D721Med (cell line): ENCODE data around the gene PITX1.
"Not testable (repeated sequence)": the region's sequence is repeated elsewhere in the genome, so short reads cannot be mapped to it uniquely, and the experiment has no call there.

ENCODE experiments used
- DNase-seq: peaks from one replicate; pipeline ENCODE4 v3.0.0; 2011; ENCODE audit warnings: low spot score; ENCODE audit not compliant: insufficient read length
- FAIRE-seq: peaks from 2 replicates; lab custom pipeline; 2011; peaks lifted over from hg19 to GRCh38; lab: Jason Lieb, UNC
- CTCF ChIP-seq: IDR thresholded peaks from 2 replicates; pipeline ENCODE4 v1.5.1; 2012; ENCODE audit warnings: mild to moderate bottlenecking, control low read depth; ENCODE audit not compliant: insufficient read depth; ENCODE audit errors: missing control alignments

Gene PITX1

GRCh38 chr5:135008556-135008955 lies 25.5 kb downstream of the PITX1 start:
- FAIRE-seq (no peak), DNase-seq (peak; percentile 7)
- no peak for TF ChIP-seq CTCF

GRCh38 chr5:135007749-135008363 lies 26.2 kb downstream of the PITX1 start:
- TF ChIP-seq CTCF: no peak
- FAIRE-seq: no peak

GRCh38 chr5:135007305-135007704 lies 26.7 kb downstream of the PITX1 start:
- TF ChIP-seq CTCF: no peak
- FAIRE-seq: no peak

More at GRCh38 chr5:135007749-135008363, 26.2 kb downstream of the PITX1 start:
- DNase-seq: no peak

GRCh38 chr5:135005076-135005475 lies 29.0 kb downstream of the PITX1 start:
- FAIRE-seq (no peak), DNase-seq (peak; percentile 6)
- TF ChIP-seq CTCF: no peak

More at GRCh38 chr5:135007305-135007704, 26.7 kb downstream of the PITX1 start:
- DNase-seq: peak; percentile 13

GRCh38 chr5:135004376-135004775 lies 29.7 kb downstream of the PITX1 start:
- TF ChIP-seq CTCF: no peak
- no peak for FAIRE-seq

GRCh38 chr5:134998068-134998467 lies 36.0 kb downstream of the PITX1 start:
- DNase-seq, FAIRE-seq: not testable (repeated sequence)

More at GRCh38 chr5:135004376-135004775, 29.7 kb downstream of the PITX1 start:
- DNase-seq: peak; percentile 5

GRCh38 chr5:134997015-134997414 lies 37.0 kb downstream of the PITX1 start:
- FAIRE-seq: no peak
- TF ChIP-seq CTCF: no peak
- no peak for DNase-seq
